WTC11 (cell line): ENCODE measurements around the gene LPIN2. TPM values are rescaled to one million over a fixed set of nuclear protein-coding genes. Genes with fewer than 3 reads are reported as not detected.

Experiments used
- ATAC-seq: fragments of 200-7000 bp; cut with Tn5 transposase; 2 replicates; pipeline ENCODE4 v1.10.0; 2021; ENCODE audit warnings: mild to moderate bottlenecking, moderate library complexity
- CTCF ChIA-PET: fragments of 300-600 bp; sonication (Branson Sonifier 250); formaldehyde crosslinking; loops from one replicate; lab custom pipeline; 2021; ENCODE audit warnings: antibody characterized with exemption; lab: Charles Lee
- POLR2A ChIA-PET: fragments of 350-600 bp; sonication (Branson Sonifier 250); formaldehyde crosslinking; loops from one replicate; lab custom pipeline; 2021; ENCODE audit warnings: antibody characterized with exemption; lab: Charles Lee
- DNase-seq: peaks from one replicate; pipeline ENCODE4 v3.0.0; 2021; ENCODE audit warnings: low spot score
- H3K27ac Mint-ChIP-seq: 2 replicates; pipeline ENCODE4 v1.8.0; 2021; ENCODE audit warnings: mixed read lengths
- H3K27me3 Mint-ChIP-seq: 2 replicates; pipeline ENCODE4 v1.8.0; 2021; ENCODE audit warnings: low read depth, mild to moderate bottlenecking, moderate library complexity, mixed read lengths
- H3K36me3 Mint-ChIP-seq: 2 replicates; pipeline ENCODE4 v1.8.0; 2021; ENCODE audit warnings: mixed read lengths
- H3K4me1 Mint-ChIP-seq: 2 replicates; pipeline ENCODE4 v1.8.0; 2022; ENCODE audit warnings: mixed read lengths
- H3K4me3 Mint-ChIP-seq: 2 replicates; pipeline ENCODE4 v1.8.0; 2021; ENCODE audit warnings: mild to moderate bottlenecking, moderate library complexity, mixed read lengths
- H3K9me3 Mint-ChIP-seq: 2 replicates; pipeline ENCODE4 v1.8.0; 2021; ENCODE audit warnings: mixed read lengths
- ATF1 ChIP-seq: sonication (generic); formaldehyde crosslinking; IDR thresholded peaks from 2 replicates; pipeline ENCODE4 v1.8.1; 2023; ENCODE audit warnings: mild to moderate bottlenecking, moderate library complexity, missing genetic modification reagents
- CREM ChIP-seq: sonication (generic); formaldehyde crosslinking; IDR thresholded peaks from 2 replicates; pipeline ENCODE4 v1.8.1; 2022; ENCODE audit warnings: mild to moderate bottlenecking, missing genetic modification reagents, moderate library complexity
- ETV6 ChIP-seq: sonication (generic); formaldehyde crosslinking; IDR thresholded peaks from 2 replicates; pipeline ENCODE4 v1.8.1; 2022; ENCODE audit warnings: mild to moderate bottlenecking, missing genetic modification reagents
- FOXJ3 ChIP-seq: sonication (generic); formaldehyde crosslinking; IDR thresholded peaks from 2 replicates; pipeline ENCODE4 v1.9.0; 2021; ENCODE audit warnings: missing genetic modification reagents, mild to moderate bottlenecking, borderline replicate concordance
- FOXP1 ChIP-seq: sonication (generic); formaldehyde crosslinking; IDR thresholded peaks from 2 replicates; pipeline ENCODE4 v1.8.0; 2022; ENCODE audit warnings: missing genetic modification reagents, mild to moderate bottlenecking, moderate library complexity, borderline replicate concordance
- GABPB1 ChIP-seq: sonication (generic); formaldehyde crosslinking; IDR thresholded peaks from 2 replicates; pipeline ENCODE4 v1.8.1; 2023; ENCODE audit warnings: mild to moderate bottlenecking, missing genetic modification reagents
- JUN ChIP-seq: sonication (generic); formaldehyde crosslinking; IDR thresholded peaks from 2 replicates; pipeline ENCODE4 v1.8.0; 2023; ENCODE audit warnings: mild to moderate bottlenecking, missing genetic modification reagents
- SMAD4 ChIP-seq: sonication (generic); formaldehyde crosslinking; IDR thresholded peaks from 2 replicates; pipeline ENCODE4 v1.8.0; 2022; ENCODE audit warnings: mild to moderate bottlenecking, missing genetic modification reagents
- ZNF138 ChIP-seq: sonication (generic); formaldehyde crosslinking; conservative IDR thresholded peaks from 2 replicates; pipeline ENCODE4 v1.8.1; 2022; ENCODE audit warnings: mild to moderate bottlenecking, moderate library complexity, missing genetic modification reagents
- total RNA-seq: library from RNA; stranded (reverse); gene quantifications from 3 replicates; pipeline ENCODE4 v1.2.3, GENCODE V29; 2021
- TF ChIP-seq, protein P1 (sequence below): fragments of 250-450 bp; sonication (Bioruptor Pico); IDR thresholded peaks from 2 replicates; pipeline ENCODE4 v1.9.0; 2021; ENCODE audit warnings: moderate library complexity, mild to moderate bottlenecking, inconsistent platforms, borderline replicate concordance
- TF ChIP-seq, protein P2 (sequence below): sonication (generic); formaldehyde crosslinking; IDR thresholded peaks from 2 replicates; pipeline ENCODE4 v1.8.1; 2023; ENCODE audit warnings: mild to moderate bottlenecking, missing genetic modification reagents, moderate library complexity
- TF ChIP-seq, protein P3 (sequence below): fragments of 250-450 bp; sonication (Bioruptor Pico); IDR thresholded peaks from 2 replicates; pipeline ENCODE4 v1.9.0; 2021; ENCODE audit warnings: mild to moderate bottlenecking, borderline replicate concordance
- TF ChIP-seq, protein P4 (sequence below): fragments of 250-450 bp; sonication (Bioruptor Pico); IDR thresholded peaks from 2 replicates; pipeline ENCODE4 v1.9.0; 2021; ENCODE audit warnings: mild to moderate bottlenecking
- TF ChIP-seq, protein P5 (sequence below): sonication (generic); formaldehyde crosslinking; IDR thresholded peaks from 2 replicates; pipeline ENCODE4 v1.8.1; 2023; ENCODE audit warnings: mild to moderate bottlenecking, missing genetic modification reagents, borderline replicate concordance
- TF ChIP-seq, protein P6 (sequence below): fragments of 250-450 bp; sonication (Bioruptor Pico); conservative IDR thresholded peaks from 2 replicates; pipeline ENCODE4 v1.9.0; 2021; ENCODE audit warnings: mild to moderate bottlenecking
- TF ChIP-seq, protein P7 (sequence below): sonication (generic); formaldehyde crosslinking; IDR thresholded peaks from 2 replicates; pipeline ENCODE4 v1.8.0; 2022; ENCODE audit warnings: mild to moderate bottlenecking, missing genetic modification reagents

Gene LPIN2
- total RNA-seq, 1 experiment from 2014 or later: 11.8 TPM

DNA sequence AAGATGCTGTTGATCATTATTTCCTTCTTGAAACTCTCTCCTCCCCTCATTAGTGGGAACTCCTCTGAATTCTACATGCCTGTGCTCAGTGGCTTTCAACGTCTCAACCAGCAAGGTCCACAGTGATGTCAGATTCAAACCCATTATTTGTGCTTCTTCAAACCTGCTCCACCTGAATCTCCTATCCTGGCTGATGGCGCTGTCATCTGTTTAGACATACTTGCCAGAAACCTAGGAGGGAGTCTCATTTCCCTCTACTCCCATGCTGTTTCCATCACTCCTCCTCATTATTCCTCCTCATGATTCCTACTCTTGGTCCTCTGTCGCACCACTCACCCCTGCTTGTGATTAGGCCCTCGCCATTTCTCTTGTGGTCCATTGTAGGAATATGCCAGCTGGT, 2.9 kb upstream of the LPIN2 start:
- no peak for TF ChIP-seq SMAD4
- TF ChIP-seq, protein P1, sequence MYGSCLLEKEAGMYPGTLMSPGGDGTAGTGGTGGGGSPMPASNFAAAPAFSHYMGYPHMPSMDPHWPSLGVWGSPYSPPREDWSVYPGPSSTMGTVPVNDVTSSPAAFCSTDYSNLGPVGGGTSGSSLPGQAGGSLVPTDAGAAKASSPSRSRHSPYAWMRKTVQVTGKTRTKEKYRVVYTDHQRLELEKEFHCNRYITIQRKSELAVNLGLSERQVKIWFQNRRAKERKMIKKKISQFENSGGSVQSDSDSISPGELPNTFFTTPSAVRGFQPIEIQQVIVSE: no peak
- TF ChIP-seq FOXJ3 (CRISPR knock-in tag): no peak
- TF ChIP-seq, all 79 proteins: peak for 0
- peaks cover 40% of the 10 kb centered on the region for H3K4me1 Mint-ChIP-seq
- H3K27ac Mint-ChIP-seq: no peak overlapping the region
- H3K36me3 Mint-ChIP-seq: no peaks in the 10 kb centered on the region
- no peak for ATAC-seq
- H3K9me3 Mint-ChIP-seq: no peaks in the 10 kb centered on the region
- ChIA-PET POLR2A (no interaction called here), CTCF (interaction anchor here (1.3 to 2.0 kb wide), 2 partner anchors 47 to 113 kb away, joined by 5 to 7 read pairs; no protein-coding TSS in a partner anchor)
- no peak overlapping the region for H3K4me3 Mint-ChIP-seq
- no peak for DNase-seq
- no peaks in the 10 kb centered on the region for H3K27me3 Mint-ChIP-seq

DNA sequence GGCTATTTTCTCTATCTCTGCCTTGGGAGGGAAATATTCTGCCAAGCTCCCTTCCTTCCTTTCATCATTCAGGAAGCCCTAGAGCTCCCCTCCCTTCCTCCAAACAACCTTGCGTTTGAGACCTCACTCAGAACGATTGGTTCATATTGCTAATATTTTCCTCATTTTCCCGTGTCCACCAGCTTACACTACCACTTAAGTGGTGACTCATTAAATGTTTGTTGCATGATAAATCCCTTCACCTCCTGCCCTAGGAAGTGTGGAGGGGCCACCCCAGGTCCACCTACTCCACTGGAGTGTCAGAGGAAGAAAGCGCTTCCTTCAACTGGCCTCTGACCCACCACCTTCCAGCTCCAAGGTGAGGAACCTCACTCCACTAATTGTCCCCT, 2.3 kb upstream of the LPIN2 start:
- ChIA-PET CTCF (interaction anchor here (1.3 to 2.0 kb wide), 3 partner anchors 48 to 114 kb away, joined by 3 to 7 read pairs (median 5); no protein-coding TSS in a partner anchor), POLR2A (interaction anchor here (1.5 kb wide), 1 partner anchor 231 kb away, joined by 3 read pairs; no protein-coding TSS in a partner anchor)
- Mint-ChIP-seq H3K36me3 (peaks cover 4% of the 10 kb centered on the region), H3K27me3 (no peaks in the 10 kb centered on the region), H3K9me3 (no peaks in the 10 kb centered on the region), H3K4me3 (no peak overlapping the region), H3K27ac (0 out of 2 replicates have a peak overlapping the region, but pooled peaks have one; percentile 9), H3K4me1 (peaks cover 45% of the 10 kb centered on the region)
- TF ChIP-seq, protein P2, sequence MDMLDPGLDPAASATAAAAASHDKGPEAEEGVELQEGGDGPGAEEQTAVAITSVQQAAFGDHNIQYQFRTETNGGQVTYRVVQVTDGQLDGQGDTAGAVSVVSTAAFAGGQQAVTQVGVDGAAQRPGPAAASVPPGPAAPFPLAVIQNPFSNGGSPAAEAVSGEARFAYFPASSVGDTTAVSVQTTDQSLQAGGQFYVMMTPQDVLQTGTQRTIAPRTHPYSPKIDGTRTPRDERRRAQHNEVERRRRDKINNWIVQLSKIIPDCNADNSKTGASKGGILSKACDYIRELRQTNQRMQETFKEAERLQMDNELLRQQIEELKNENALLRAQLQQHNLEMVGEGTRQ (CRISPR knock-in tag): no peak
- TF ChIP-seq ZNF138 (CRISPR knock-in tag) (no peak), GABPB1 (CRISPR knock-in tag) (peak; percentile 63; the same call in 1 of the 2 replicates), ETV6 (CRISPR knock-in tag) (no peak), FOXP1 (CRISPR knock-in tag) (no peak)
- ATAC-seq (no peak), DNase-seq (no peak)

DNA sequence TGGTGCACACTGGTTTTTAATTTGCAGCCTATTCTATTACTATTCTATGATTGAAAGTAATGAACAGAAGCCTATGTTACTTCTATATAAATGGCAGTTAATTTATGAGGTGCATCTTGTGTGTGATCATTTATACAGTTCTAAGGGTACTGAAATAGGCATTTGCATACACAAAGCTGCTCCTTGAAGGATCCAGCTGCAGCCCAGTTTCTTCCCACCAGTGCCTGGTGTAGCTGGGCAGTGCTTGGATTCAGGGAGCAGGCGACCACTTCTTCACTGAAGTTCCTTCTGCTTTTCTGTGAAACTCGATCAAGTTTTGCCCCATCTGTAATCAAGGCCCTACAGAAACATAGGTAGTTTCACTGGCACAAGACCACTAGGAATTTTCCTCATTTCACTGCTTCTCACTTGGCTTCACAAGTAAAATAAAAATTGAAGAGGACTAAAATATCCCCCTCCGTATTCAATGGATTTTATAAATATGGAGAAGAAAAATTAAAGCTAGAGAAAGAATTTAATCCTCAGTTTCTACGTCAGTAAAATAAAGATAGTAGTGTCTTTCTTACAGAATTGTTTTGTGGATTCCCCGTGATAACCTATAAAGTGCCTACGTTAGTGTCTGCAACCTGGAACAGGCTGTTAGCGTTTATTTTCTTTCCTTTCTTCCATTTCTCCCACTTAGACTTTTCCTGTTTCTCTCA, 1.7 kb upstream of the LPIN2 start:
- Mint-ChIP-seq H3K4me3 (no peak overlapping the region), H3K4me1 (peaks cover 48% of the 10 kb centered on the region), H3K27me3 (no peaks in the 10 kb centered on the region), H3K9me3 (no peaks in the 10 kb centered on the region), H3K27ac (peak overlapping the region; percentile 21; the same call in 1 of the 2 replicates), H3K36me3 (peaks cover 9% of the 10 kb centered on the region)
- ATAC-seq (no peak), DNase-seq (no peak)
- POLR2A ChIA-PET: interaction anchor here (1.5 kb wide), 1 partner anchor 232 kb away, joined by 3 read pairs; no protein-coding TSS in a partner anchor
- CTCF ChIA-PET: interaction anchor here (1.3 to 2.0 kb wide), 3 partner anchors 48 to 114 kb away, joined by 3 to 7 read pairs (median 5); no protein-coding TSS in a partner anchor
- TF ChIP-seq JUN (CRISPR knock-in tag) (no peak), ATF1 (CRISPR knock-in tag) (no peak), CREM (CRISPR knock-in tag) (no peak)
- TF ChIP-seq, protein P3, sequence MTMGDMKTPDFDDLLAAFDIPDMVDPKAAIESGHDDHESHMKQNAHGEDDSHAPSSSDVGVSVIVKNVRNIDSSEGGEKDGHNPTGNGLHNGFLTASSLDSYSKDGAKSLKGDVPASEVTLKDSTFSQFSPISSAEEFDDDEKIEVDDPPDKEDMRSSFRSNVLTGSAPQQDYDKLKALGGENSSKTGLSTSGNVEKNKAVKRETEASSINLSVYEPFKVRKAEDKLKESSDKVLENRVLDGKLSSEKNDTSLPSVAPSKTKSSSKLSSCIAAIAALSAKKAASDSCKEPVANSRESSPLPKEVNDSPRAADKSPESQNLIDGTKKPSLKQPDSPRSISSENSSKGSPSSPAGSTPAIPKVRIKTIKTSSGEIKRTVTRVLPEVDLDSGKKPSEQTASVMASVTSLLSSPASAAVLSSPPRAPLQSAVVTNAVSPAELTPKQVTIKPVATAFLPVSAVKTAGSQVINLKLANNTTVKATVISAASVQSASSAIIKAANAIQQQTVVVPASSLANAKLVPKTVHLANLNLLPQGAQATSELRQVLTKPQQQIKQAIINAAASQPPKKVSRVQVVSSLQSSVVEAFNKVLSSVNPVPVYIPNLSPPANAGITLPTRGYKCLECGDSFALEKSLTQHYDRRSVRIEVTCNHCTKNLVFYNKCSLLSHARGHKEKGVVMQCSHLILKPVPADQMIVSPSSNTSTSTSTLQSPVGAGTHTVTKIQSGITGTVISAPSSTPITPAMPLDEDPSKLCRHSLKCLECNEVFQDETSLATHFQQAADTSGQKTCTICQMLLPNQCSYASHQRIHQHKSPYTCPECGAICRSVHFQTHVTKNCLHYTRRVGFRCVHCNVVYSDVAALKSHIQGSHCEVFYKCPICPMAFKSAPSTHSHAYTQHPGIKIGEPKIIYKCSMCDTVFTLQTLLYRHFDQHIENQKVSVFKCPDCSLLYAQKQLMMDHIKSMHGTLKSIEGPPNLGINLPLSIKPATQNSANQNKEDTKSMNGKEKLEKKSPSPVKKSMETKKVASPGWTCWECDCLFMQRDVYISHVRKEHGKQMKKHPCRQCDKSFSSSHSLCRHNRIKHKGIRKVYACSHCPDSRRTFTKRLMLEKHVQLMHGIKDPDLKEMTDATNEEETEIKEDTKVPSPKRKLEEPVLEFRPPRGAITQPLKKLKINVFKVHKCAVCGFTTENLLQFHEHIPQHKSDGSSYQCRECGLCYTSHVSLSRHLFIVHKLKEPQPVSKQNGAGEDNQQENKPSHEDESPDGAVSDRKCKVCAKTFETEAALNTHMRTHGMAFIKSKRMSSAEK (CRISPR knock-in tag): no peak
- TF ChIP-seq, protein P4, sequence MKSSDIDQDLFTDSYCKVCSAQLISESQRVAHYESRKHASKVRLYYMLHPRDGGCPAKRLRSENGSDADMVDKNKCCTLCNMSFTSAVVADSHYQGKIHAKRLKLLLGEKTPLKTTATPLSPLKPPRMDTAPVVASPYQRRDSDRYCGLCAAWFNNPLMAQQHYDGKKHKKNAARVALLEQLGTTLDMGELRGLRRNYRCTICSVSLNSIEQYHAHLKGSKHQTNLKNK (CRISPR knock-in tag): no peak
- TF ChIP-seq, protein P5, sequence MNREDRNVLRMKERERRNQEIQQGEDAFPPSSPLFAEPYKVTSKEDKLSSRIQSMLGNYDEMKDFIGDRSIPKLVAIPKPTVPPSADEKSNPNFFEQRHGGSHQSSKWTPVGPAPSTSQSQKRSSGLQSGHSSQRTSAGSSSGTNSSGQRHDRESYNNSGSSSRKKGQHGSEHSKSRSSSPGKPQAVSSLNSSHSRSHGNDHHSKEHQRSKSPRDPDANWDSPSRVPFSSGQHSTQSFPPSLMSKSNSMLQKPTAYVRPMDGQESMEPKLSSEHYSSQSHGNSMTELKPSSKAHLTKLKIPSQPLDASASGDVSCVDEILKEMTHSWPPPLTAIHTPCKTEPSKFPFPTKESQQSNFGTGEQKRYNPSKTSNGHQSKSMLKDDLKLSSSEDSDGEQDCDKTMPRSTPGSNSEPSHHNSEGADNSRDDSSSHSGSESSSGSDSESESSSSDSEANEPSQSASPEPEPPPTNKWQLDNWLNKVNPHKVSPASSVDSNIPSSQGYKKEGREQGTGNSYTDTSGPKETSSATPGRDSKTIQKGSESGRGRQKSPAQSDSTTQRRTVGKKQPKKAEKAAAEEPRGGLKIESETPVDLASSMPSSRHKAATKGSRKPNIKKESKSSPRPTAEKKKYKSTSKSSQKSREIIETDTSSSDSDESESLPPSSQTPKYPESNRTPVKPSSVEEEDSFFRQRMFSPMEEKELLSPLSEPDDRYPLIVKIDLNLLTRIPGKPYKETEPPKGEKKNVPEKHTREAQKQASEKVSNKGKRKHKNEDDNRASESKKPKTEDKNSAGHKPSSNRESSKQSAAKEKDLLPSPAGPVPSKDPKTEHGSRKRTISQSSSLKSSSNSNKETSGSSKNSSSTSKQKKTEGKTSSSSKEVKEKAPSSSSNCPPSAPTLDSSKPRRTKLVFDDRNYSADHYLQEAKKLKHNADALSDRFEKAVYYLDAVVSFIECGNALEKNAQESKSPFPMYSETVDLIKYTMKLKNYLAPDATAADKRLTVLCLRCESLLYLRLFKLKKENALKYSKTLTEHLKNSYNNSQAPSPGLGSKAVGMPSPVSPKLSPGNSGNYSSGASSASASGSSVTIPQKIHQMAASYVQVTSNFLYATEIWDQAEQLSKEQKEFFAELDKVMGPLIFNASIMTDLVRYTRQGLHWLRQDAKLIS: no peak
- TF ChIP-seq, protein P6, sequence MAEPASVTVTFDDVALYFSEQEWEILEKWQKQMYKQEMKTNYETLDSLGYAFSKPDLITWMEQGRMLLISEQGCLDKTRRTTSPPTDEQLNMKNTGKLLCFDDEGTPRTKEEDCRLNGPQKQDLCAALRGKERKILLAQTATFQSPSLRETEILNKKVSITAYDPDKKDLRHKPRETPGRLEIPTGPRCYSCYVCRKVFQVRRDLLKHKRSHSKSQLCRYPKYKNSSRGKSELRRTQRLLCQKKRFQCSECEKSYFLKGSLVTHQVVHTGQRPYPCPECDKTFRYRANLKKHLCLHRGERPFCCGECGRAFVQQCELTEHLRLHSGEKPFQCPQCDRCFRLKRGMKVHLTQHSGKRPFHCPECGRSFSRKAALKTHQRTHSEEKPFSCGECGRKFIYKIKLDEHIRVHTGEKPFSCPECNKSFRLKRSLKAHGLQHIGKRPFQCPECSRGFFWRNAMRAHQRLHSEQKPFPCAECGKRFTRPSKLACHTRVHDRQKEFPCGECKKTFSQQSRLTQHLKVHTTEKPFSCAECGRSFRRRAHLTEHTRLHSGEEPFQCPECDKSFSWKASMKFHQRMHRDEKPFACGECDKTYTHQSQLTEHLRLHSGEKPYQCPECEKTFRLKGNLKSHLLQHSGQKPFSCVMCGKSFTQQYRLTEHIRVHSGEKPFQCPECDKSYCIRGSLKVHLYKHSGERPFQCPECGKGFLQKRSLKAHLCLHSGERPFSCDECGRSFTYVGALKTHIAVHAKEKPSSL (CRISPR knock-in tag): no peak
- TF ChIP-seq, protein P7, sequence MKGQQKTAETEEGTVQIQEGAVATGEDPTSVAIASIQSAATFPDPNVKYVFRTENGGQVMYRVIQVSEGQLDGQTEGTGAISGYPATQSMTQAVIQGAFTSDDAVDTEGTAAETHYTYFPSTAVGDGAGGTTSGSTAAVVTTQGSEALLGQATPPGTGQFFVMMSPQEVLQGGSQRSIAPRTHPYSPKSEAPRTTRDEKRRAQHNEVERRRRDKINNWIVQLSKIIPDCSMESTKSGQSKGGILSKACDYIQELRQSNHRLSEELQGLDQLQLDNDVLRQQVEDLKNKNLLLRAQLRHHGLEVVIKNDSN (CRISPR knock-in tag): no peak
